K562 (cell line): ENCODE results near the gene CSH1. TPM values are rescaled to one million over a fixed set of nuclear protein-coding genes. Genes with fewer than 3 reads are reported as not detected.
"Not testable (repeated sequence)": the region's sequence is repeated elsewhere in the genome, so short reads cannot be mapped to it uniquely, and the experiment has no call there.

Source experiments
- ATAC-seq: fragments of 200-7000 bp; cut with Tn5 transposase; 3 replicates; pipeline ENCODE4 v1.9.1; 2020; ENCODE audit warnings: moderate library complexity
- BruUV-seq: library from RNA; stranded (reverse); fragments of 400-500 nt; replicated peaks from 2 replicates; lab custom pipeline; 2021; lab: Mats Ljungman, UMichigan
- CTCF ChIA-PET: fragments of 300-600 bp; formaldehyde crosslinking; extraction: SDS; loops from one replicate; lab custom pipeline; 2021; ENCODE audit warnings: low intra/inter-chr PET ratio; lab: Yijun Ruan, JAX
- POLR2A ChIA-PET: fragments of 300-600, 350-650 bp; sonication (Branson Sonifier 250); formaldehyde crosslinking; extraction: SDS; loops from one replicate; lab custom pipeline; 2021; ENCODE audit warnings: antibody characterized with exemption, inconsistent platforms; lab: Yijun Ruan, JAX
- DNase-seq, 4 experiments: peaks; one replicate each; pipeline versions ENCODE4 v3.0.0 to v3.0.0-alpha.2; 2011 to 2018; ENCODE audit warnings: low spot score in 3 of 4, mixed read lengths in 3 of 4; ENCODE audit errors: extremely low read depth in 1 of 4
- FAIRE-seq: peaks from 2 replicates; lab custom pipeline; 2011; peaks lifted over from hg19 to GRCh38; lab: Jason Lieb, UNC
- H2AFZ ChIP-seq: 2 replicates; pipeline ENCODE4 v1.6.0; 2011; ENCODE audit warnings: low read depth, low read length, control low read depth, inconsistent platforms
- H3K27ac ChIP-seq: fragments of 200-600 bp; 3 replicates; pipeline ENCODE4 v1.8.0; 2011; ENCODE audit warnings: low read depth, mild to moderate bottlenecking, control low read depth, inconsistent platforms, low read length, moderate library complexity, mixed read lengths; ENCODE audit errors: extremely low read depth
- H3K27me3 ChIP-seq, 2 experiments: fragments of 300-600 bp in 1 of 2; 2 replicates in 1 of 2; 3 replicates in 1 of 2; pipeline versions ENCODE4 v1.6.0 to v1.8.0; 2011; ENCODE audit warnings: inconsistent platforms in 2 of 2, low read length in 2 of 2, mild to moderate bottlenecking in 1 of 2, mixed read lengths in 1 of 2, moderate library complexity in 1 of 2; ENCODE audit not compliant: control insufficient read depth in 2 of 2, insufficient read depth in 2 of 2
- H3K36me3 ChIP-seq: fragments of 300-600 bp; 3 replicates; pipeline ENCODE4 v1.8.0; 2011; ENCODE audit warnings: mild to moderate bottlenecking, low read length, inconsistent platforms; ENCODE audit not compliant: control insufficient read depth, insufficient read depth
- H3K4me1 ChIP-seq, 2 experiments: fragments of 200-600 bp in 1 of 2; replicated peaks in 1 of 2; 2 replicates in 1 of 2; 3 replicates in 1 of 2; pipeline versions ENCODE4 v1.5.1 to v1.8.0; 2011; ENCODE audit warnings: inconsistent platforms in 2 of 2, low read length in 2 of 2, mild to moderate bottlenecking in 1 of 2, mixed read lengths in 1 of 2, moderate library complexity in 1 of 2; ENCODE audit not compliant: control insufficient read depth in 2 of 2, insufficient read depth in 2 of 2
- H3K4me2 ChIP-seq: 2 replicates; pipeline ENCODE4 v1.6.1; 2011; ENCODE audit warnings: low read length, control low read depth, inconsistent platforms, mixed read lengths; ENCODE audit not compliant: insufficient read depth
- H3K4me3 ChIP-seq: fragments of 200-600 bp; sonication (generic), shearing (Covaris generic); 2 replicates; pipeline ENCODE4 v1.5.1; 2016; ENCODE audit warnings: control low read depth, inconsistent platforms
- H3K79me2 ChIP-seq: fragments of 200-600 bp; 3 replicates; pipeline ENCODE4 v1.8.0; 2011; ENCODE audit warnings: low read length, inconsistent platforms; ENCODE audit not compliant: control insufficient read depth, insufficient read depth
- H3K9ac ChIP-seq, 2 experiments: 2 replicates each; pipeline versions ENCODE4 v1.6.0 to v1.6.1; 2011; ENCODE audit warnings: low read depth in 2 of 2, low read length in 2 of 2, control low read depth in 1 of 2, inconsistent platforms in 1 of 2, mild to moderate bottlenecking in 1 of 2, mixed read lengths in 1 of 2; ENCODE audit not compliant: insufficient read depth in 1 of 2
- H3K9me1 ChIP-seq: one replicate; pipeline ENCODE4 v1.6.0; 2011; ENCODE audit warnings: inconsistent platforms, mild to moderate bottlenecking, low read length, moderate library complexity; ENCODE audit not compliant: control insufficient read depth, insufficient read depth
- H3K9me3 ChIP-seq: replicated peaks from 2 replicates; pipeline ENCODE4 v1.5.1; 2011; ENCODE audit warnings: low read depth, low read length, inconsistent platforms; ENCODE audit not compliant: control insufficient read depth, insufficient read depth
- H4K20me1 ChIP-seq: replicated peaks from 2 replicates; pipeline ENCODE4 v1.6.1; 2011; ENCODE audit warnings: low read length, inconsistent platforms, mixed read lengths; ENCODE audit not compliant: control insufficient read depth, insufficient read depth
- RAD21 ChIP-seq, 2 experiments: fragments of 250-450 bp in 1 of 2; fragments of 450-650 bp in 1 of 2; sonication (Bioruptor Pico) in 1 of 2; formaldehyde crosslinking in 1 of 2; IDR thresholded peaks in 1 of 2; conservative IDR thresholded peaks in 1 of 2; 2 replicates each; pipeline versions ENCODE4 v1.4.0 to v1.8.0; 2020 to 2022; ENCODE audit warnings: mild to moderate bottlenecking in 2 of 2, moderate library complexity in 1 of 2
- ZNF316 ChIP-seq: fragments of 450-650 bp; IDR thresholded peaks from 2 replicates; pipeline ENCODE4 v1.6.1; 2016
- WGBS: fragments of 100-300 bp; shearing (Covaris generic); methylation state at CpG from one replicate; pipeline ENCODE4 v1.1.6; 2016; ENCODE audit warnings: low coverage, mixed read lengths; ENCODE audit not compliant: insufficient coverage; ENCODE audit errors: missing lambda C conversion rate; 5-methylcytosine and 5-hydroxymethylcytosine counted together
- in situ Hi-C: fragments of 300-500 bp; cut with MboI; formaldehyde crosslinking; loops from 4 replicates; pipeline ENCODE4 v1.15.0; 2018; ENCODE audit warnings: inconsistent platforms, mixed read lengths
- intact Hi-C: fragments of 100-400 bp; cut with micrococcal nuclease; formaldehyde crosslinking; loops from 2 replicates; pipeline ENCODE4 v1.14.2; 2022
- polyA plus RNA-seq, 8 experiments: library from polyadenylated mRNA; depleted of rRNA in 4 of 8; stranded (reverse) in 5 of 8; unstranded in 3 of 8; fragments of >200 nt; fragmentation: Nextera tagmentation in 2 of 8; fragmentation: Illumina TruSeq in 1 of 8; extraction: Ambion mirVana in 2 of 8; extraction: Trizol in 1 of 8; gene quantifications; 2 replicates each; pipeline versions ENCODE4 v1.2.1 to v1.2.3, GENCODE V29; 2011 to 2014; ENCODE audit warnings: inconsistent platforms in 1 of 8, missing spikeins in 1 of 8
- total RNA-seq, 7 experiments: library from RNA; depleted of rRNA in 6 of 7; stranded (reverse); fragments of >200 nt in 6 of 7; fragmentation: Illumina TruSeq in 2 of 7; extraction: Trizol in 2 of 7; gene quantifications; 2 replicates each; pipeline versions ENCODE4 v1.2.1 to v1.2.3, GENCODE V29; 2011 to 2021; ENCODE audit warnings: low replicate concordance in 1 of 7
- TF ChIP-seq, protein P1 (sequence below): IDR thresholded peaks from 2 replicates; pipeline ENCODE4 v1.6.1; 2011; ENCODE audit warnings: borderline replicate concordance, low read depth, mild to moderate bottlenecking, moderate library complexity, low read length; ENCODE audit not compliant: insufficient read depth, poor library complexity, severe bottlenecking
- TF ChIP-seq, protein P2 (sequence below), 3 experiments: IDR thresholded peaks in 2 of 3; conservative IDR thresholded peaks in 1 of 3; 2 replicates each; pipeline ENCODE4 v1.5.1; 2011 to 2012; ENCODE audit warnings: low read length in 3 of 3, mild to moderate bottlenecking in 3 of 3, control low read depth in 2 of 3, improper control_type of control experiment in 1 of 3, inconsistent platforms in 1 of 3, low read depth in 1 of 3, mixed read lengths in 1 of 3, moderate library complexity in 1 of 3; ENCODE audit not compliant: insufficient read depth in 2 of 3

Gene CSH1
- total and polyA plus RNA-seq, 9 of the 15 experiments (the other 6 are each of a cell fraction or from before 2014, with no cell fraction given) = not detected

DNA sequence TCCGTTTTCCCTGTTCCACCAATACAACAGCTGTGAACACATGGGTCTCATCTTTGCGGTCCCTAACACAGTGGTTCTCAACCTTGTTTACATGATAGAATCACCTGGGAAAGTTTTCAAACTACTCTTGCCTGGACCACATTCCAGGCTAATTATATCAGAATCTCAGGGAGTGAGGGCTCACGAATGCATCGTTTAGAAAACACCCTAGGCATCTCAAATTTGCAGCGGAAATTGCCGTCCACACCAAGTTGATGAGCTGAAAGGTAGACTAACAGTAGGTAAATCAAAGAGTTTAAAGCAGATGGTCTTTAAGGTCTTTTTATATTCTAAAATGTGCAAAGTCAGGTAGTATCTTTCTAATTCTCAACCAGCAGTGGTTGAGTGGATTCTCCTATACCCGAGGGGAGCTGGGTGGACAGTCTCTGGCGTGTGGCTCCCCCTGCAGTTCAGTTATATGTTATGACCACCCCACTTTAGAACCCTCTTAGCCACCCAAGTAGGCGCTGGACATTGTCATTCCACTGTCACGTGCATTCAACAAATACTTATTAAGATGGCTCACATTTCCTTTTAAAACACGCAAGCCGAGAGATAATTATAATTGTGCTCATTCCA is 10.9 kb upstream of the CSH1 start:
- POLR2A ChIA-PET = interaction anchor here (0.6 to 1.3 kb wide), 2 partner anchors 187 to 238 kb away, joined by 3 read pairs; no protein-coding TSS in a partner anchor
- H3K4me3 ChIP-seq = not testable (repeated sequence)

DNA sequence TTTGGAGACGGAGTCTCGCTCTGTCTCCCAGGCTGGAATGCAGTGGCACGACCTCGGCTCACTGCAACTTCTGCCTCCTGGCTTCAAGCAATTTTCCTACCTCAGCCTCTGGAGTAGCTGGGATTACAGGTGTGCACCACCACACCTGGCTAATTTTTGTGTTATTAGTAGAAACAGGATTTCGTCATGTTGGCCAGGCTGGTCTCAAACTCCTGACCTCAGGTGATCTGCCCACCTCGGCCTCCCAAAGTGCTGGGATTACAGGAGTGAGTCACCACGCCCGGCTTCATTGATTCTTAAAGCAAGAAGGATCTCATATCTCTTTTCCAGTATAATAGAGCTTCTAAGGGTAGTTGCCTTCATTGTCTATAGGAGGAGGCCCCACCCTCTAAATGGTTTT is 8.4 kb upstream of the CSH1 start:
- H3K9ac ChIP-seq, H3K79me2 ChIP-seq, BruUV-seq, H3K27ac ChIP-seq, FAIRE-seq, in situ Hi-C loops, H3K9me3 ChIP-seq, H3K4me3 ChIP-seq, H4K20me1 ChIP-seq, ATAC-seq, DNase-seq, H3K4me1 ChIP-seq, H3K4me2 ChIP-seq, H3K9me1 ChIP-seq, H2AFZ ChIP-seq, H3K36me3 ChIP-seq: not testable (repeated sequence)
- WGBS = 28% methylated on average over 4 of the region's 8 CpGs
- CTCF ChIA-PET = interaction anchor here (0.6 to 0.7 kb wide), 2 partner anchors 215 to 375 kb away, joined by 3 to 4 read pairs; no protein-coding TSS in a partner anchor
- POLR2A ChIA-PET = interaction anchor here (0.6 kb wide), 1 partner anchor 242 kb away, joined by 4 read pairs; no protein-coding TSS in a partner anchor
- peaks cover 3 to 17% of the 10 kb centered on the region in 2 experiments; a peak in 4 of 5 replicates for H3K27me3 ChIP-seq
- intact Hi-C loops = loop anchor here (10.0 kb wide), 1 partner anchor 510 kb away; no protein-coding TSS in a partner anchor

More for the DNA sequence above, 10.9 kb upstream of the CSH1 start:
- H3K9me1 ChIP-seq, H3K36me3 ChIP-seq, BruUV-seq, H3K9ac ChIP-seq, H3K79me2 ChIP-seq, H3K4me2 ChIP-seq, H2AFZ ChIP-seq, H3K9me3 ChIP-seq, H3K4me1 ChIP-seq, H3K27ac ChIP-seq, in situ Hi-C loops, H4K20me1 ChIP-seq: not testable (repeated sequence)
- ATAC-seq = peak; percentile 93
- TF ChIP-seq, protein P1, sequence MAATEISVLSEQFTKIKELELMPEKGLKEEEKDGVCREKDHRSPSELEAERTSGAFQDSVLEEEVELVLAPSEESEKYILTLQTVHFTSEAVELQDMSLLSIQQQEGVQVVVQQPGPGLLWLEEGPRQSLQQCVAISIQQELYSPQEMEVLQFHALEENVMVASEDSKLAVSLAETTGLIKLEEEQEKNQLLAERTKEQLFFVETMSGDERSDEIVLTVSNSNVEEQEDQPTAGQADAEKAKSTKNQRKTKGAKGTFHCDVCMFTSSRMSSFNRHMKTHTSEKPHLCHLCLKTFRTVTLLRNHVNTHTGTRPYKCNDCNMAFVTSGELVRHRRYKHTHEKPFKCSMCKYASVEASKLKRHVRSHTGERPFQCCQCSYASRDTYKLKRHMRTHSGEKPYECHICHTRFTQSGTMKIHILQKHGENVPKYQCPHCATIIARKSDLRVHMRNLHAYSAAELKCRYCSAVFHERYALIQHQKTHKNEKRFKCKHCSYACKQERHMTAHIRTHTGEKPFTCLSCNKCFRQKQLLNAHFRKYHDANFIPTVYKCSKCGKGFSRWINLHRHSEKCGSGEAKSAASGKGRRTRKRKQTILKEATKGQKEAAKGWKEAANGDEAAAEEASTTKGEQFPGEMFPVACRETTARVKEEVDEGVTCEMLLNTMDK = peak; percentile 16
- TF ChIP-seq, protein P2, sequence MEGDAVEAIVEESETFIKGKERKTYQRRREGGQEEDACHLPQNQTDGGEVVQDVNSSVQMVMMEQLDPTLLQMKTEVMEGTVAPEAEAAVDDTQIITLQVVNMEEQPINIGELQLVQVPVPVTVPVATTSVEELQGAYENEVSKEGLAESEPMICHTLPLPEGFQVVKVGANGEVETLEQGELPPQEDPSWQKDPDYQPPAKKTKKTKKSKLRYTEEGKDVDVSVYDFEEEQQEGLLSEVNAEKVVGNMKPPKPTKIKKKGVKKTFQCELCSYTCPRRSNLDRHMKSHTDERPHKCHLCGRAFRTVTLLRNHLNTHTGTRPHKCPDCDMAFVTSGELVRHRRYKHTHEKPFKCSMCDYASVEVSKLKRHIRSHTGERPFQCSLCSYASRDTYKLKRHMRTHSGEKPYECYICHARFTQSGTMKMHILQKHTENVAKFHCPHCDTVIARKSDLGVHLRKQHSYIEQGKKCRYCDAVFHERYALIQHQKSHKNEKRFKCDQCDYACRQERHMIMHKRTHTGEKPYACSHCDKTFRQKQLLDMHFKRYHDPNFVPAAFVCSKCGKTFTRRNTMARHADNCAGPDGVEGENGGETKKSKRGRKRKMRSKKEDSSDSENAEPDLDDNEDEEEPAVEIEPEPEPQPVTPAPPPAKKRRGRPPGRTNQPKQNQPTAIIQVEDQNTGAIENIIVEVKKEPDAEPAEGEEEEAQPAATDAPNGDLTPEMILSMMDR (IDR thresholded peaks at IDR 0.05 in 2 of 3, conservative IDR thresholded peaks at IDR 0.05 in 1 of 3; ENCODE audit: insufficient read depth in 2 of 3, low read depth in 1 of 3, low read length in 3 of 3) = peak; percentile 34 to 39 (median 37); a peak in 3 of 6 replicates
- TF ChIP-seq ZNF316 (0 out of 2 replicates have a peak, but pooled peaks have one; percentile 27), RAD21 (CRISPR knock-in tag; conservative IDR thresholded peaks at IDR 0.05 in 1 of 2, IDR thresholded peaks at IDR 0.05 in 1 of 2) (peak in 1 of 2 experiments; percentile 40; a peak in 2 of 4 replicates)
- intact Hi-C loops = loop anchor here (10.0 kb wide), 1 partner anchor 508 kb away; no protein-coding TSS in a partner anchor
- H3K27me3 ChIP-seq = peaks cover 9 to 32% of the 10 kb centered on the region in 2 experiments; a peak in 4 of 5 replicates
- CTCF ChIA-PET = interaction anchor here (0.7 kb wide), 1 partner anchor 15 kb away, joined by 3 read pairs; no protein-coding TSS in a partner anchor
- peak; percentile 57 for FAIRE-seq
- DNase-seq = peak in 3 of 4 experiments; percentile 27 to 60 (median 34)
- 42% methylated on average over 10 of the region's 12 CpGs for WGBS
